IPS-NIHi7 (cell line): ENCODE data around the gene LBHD1.
"Not testable (repeated sequence)": the region's sequence is repeated elsewhere in the genome, so short reads cannot be mapped to it uniquely, and the experiment has no call there.

Experiments
- DNase-seq: peaks from one replicate; pipeline ENCODE4 v3.0.0; 2012; ENCODE audit warnings: mixed read lengths; ENCODE audit errors: extremely low spot score

LBHD1 gene

GRCh38 chr11:62616957-62617356 lies 55.1 kb downstream of the LBHD1 start:
- not testable (repeated sequence) for DNase-seq

DNA sequence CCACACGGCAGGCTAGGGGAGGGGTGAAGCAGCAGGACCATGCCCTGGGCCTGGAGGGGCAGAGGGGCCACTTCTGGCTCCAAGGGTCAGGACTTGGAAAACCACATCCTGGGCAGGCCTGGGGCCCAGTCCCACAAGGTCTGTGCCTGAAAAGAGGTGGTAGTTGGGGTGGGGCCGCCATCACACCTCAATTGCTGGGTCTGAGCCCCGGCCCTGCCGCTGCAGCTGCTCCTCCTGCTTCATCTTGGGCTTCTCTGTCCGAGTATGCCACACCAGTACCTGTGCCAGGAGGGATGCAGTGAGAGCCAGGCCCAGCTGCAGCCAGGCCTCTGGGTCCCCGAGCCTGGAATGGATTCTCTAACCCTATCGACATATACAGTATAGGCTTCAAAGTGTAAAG lies 56.5 kb downstream of the LBHD1 start:
- DNase-seq = no peak

- no peak for DNase-seq
These were observed 57.8 kb downstream of the LBHD1 start for GRCh38 chr11:62614275-62614674.

DNA sequence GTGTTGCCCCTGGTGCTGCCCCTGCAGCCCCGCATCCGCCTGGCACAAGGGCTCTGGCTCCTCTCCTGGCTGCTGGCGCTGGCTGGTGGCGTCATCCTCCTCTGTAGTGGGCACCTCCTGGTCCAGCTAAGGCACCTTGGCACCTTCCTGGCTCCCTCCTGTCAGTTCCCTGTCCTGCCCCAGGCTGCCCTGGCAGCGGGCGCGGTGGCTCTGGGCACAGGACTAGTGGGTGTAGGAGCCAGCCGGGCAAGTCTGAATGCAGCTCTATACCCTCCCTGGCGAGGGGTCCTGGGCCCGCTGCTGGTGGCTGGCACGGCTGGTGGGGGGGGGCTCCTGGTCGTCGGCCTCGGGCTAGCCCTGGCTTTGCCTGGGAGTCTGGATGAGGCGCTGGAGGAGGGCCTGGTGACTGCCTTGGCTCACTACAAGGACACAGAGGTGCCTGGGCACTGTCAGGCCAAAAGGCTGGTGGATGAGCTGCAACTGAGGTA lies 58.7 kb downstream of the LBHD1 start:
- DNase-seq = no peak
